ENCODE measurements around the gene RND3.

The RND3 gene

DNA sequence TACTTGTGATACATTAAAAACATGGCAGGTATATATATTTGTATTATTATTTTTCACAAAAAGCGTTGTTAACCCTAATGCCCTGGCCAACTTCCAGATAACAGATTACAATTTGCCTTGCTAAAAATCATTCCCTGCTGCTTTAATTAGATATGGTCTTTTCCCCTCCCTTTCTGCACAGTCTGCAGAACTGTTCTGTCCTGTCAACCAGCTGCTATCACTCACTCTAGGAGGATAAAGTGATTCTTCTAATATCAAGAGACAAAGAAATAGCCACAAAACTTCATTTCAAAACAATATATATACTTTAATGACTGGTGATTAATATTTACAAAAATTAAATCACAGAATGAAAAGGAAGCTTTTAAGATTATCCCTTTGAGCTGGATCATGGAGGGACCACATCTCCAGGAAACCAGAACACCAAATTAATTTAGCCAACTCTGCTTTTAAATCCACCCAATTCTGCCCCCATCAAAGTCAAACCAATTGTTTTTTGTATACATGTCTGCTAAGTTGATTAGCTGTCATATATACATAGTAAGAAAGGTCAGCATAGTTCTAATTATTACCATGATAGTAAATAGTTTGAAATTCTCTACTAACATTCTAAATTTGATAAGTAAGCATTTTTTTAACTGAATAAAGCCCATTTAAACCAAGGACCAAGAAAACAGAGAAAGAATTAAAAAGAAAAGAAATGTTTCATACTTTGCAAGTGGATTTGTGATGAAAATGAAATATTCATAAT, 55.7 kb downstream of the RND3 start:
- DNase-seq (ENCODE audit: low read depth), result no peak
- H3K4me3 ChIP-seq (ENCODE audit: low read depth, low read length), result no peak overlapping the region
- TF ChIP-seq, protein P1, sequence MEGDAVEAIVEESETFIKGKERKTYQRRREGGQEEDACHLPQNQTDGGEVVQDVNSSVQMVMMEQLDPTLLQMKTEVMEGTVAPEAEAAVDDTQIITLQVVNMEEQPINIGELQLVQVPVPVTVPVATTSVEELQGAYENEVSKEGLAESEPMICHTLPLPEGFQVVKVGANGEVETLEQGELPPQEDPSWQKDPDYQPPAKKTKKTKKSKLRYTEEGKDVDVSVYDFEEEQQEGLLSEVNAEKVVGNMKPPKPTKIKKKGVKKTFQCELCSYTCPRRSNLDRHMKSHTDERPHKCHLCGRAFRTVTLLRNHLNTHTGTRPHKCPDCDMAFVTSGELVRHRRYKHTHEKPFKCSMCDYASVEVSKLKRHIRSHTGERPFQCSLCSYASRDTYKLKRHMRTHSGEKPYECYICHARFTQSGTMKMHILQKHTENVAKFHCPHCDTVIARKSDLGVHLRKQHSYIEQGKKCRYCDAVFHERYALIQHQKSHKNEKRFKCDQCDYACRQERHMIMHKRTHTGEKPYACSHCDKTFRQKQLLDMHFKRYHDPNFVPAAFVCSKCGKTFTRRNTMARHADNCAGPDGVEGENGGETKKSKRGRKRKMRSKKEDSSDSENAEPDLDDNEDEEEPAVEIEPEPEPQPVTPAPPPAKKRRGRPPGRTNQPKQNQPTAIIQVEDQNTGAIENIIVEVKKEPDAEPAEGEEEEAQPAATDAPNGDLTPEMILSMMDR (conservative IDR thresholded peaks at IDR 0.05; ENCODE audit: low read depth, low read length), result no peak

DNA sequence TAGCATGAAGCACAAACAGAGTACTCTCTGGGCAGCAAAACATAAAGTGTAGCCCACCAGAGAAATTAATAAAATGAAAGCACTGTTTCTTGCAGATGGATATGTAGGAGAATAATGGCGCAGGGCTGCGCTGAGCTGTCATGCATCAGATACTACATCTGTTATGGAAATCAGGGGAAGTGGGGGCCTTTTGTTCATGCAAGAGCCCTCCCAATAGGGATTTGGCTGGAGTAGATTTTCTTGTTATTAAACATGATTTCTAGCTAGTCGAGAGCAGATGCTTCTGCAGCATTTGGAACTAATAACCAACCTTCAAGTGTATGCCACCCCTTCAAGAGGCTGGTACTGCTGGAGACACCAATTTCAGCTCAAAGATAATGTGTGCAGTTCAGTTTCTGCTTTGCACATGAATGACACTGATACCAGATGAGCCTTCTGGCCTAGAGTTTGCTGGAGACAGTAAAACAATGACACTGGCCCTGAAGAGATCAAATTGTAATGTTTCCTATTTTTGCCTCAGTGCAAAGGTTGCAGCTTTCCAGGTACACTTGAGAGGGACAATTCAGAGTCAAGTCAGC, 58.0 kb downstream of the RND3 start:
- no peak for DNase-seq (ENCODE audit: low read depth)
- TF ChIP-seq, protein P1 (conservative IDR thresholded peaks at IDR 0.05; ENCODE audit: low read depth, low read length), result no peak
- no peak overlapping the region for H3K4me3 ChIP-seq (ENCODE audit: low read depth, low read length)

DNA sequence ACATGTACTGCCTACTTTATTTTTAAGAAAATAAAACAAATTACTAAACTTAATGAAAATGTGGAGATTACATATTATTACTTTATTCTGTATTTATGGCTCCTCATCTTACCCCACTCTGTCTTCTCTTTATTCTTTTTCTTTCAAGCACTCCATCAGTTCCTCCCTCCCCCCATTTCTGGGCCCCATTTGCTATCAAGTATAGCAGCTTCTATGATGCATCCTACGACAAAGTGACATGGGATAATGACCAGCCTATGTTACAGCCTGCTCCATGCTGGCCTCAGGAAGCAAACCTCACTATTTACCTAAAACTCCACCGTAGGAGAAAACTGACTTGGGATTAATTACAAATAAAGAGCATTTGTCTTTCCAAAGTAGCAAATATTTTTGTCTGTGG, 58.8 kb downstream of the RND3 start:
- no peak overlapping the region for H3K4me3 ChIP-seq (ENCODE audit: low read depth, low read length)
- TF ChIP-seq, protein P1 (conservative IDR thresholded peaks at IDR 0.05; ENCODE audit: low read depth, low read length), result no peak
- no peak for DNase-seq (ENCODE audit: low read depth)

DNA sequence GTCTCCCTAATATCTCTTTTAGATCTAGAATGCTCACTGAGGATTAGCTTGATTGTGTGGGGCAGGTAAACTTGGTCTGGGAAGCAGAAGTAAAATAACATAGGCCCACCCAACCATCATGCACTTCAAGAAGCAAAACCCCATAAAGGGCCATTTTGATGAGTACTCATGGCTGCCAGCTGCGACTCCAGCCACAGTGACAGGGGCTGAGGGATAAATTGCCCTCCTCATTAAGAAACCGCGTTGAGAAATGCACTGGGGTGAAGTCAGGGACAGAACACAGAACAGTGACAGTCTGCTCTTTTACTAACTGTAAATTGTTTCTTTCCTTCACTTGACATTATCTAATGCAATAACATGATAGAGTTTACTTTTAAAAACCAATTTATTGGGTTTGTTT, 60.2 kb downstream of the RND3 start:
- TF ChIP-seq, protein P1 (conservative IDR thresholded peaks at IDR 0.05; ENCODE audit: low read depth, low read length), result no peak
- no peak overlapping the region for H3K4me3 ChIP-seq (ENCODE audit: low read depth, low read length)
- DNase-seq (ENCODE audit: low read depth), result no peak

DNA sequence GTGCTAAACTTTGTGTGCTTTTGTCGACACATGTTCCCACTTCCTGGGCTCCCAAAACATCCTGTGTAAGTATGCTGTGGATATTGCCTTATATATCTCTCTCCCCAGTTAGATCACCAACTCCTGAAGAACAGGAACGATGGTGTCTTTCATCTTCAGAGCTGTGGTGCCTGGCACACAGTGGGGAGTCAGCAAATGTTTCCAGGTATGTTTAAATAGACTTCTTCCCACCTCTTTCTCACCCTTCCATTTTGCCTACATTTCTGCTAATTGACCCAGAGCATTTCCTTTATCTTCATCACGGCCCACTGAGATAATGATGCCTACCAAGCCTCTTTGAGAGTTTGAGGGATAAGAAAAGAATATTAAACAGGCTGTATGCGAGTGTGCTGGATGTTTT, 60.7 kb downstream of the RND3 start:
- no peak overlapping the region for H3K4me3 ChIP-seq (ENCODE audit: low read depth, low read length)
- TF ChIP-seq, protein P1 (conservative IDR thresholded peaks at IDR 0.05; ENCODE audit: low read depth, low read length), result no peak
- no peak for DNase-seq (ENCODE audit: low read depth)

DNA sequence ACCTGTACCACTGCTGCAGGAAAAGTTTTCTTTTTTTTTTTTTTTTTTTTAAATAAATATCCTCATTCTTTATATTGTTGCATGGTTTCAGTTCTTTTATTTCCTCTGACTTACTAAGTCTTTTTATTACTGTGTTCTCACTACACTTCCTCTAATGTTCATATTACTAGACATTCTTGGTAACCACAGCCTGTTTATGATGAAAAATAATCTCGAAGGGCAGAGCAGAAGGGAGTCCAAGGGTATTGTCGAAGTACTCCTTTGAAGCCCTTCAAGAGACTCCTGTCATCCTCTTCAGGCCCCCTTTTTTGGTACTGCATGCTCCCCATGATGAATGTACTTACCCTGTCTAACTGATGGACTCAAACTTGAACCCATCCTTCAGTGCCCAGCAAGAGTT, 61.2 kb downstream of the RND3 start:
- TF ChIP-seq, protein P1 (conservative IDR thresholded peaks at IDR 0.05; ENCODE audit: low read depth, low read length), result no peak
- no peak for DNase-seq (ENCODE audit: low read depth)
- H3K4me3 ChIP-seq (ENCODE audit: low read depth, low read length), result no peak overlapping the region
